ENCODE data around the gene CCNL2.
"Not testable (repeated sequence)": the region's sequence is repeated elsewhere in the genome, so short reads cannot be mapped to it uniquely, and the experiment has no call there.

CCNL2 gene

GRCh38 chr1:1385931-1386330, 13.2 kb downstream of the CCNL2 start:
- no peak for TF ChIP-seq CTCF (IDR thresholded peaks at IDR 0.05; ENCODE audit: control insufficient read depth, insufficient read depth, low read depth, low read length, missing control alignments)
- no peak overlapping the region for H3K4me3 ChIP-seq (ENCODE audit: control insufficient read depth, low read depth, low read length)
- no peak for DNase-seq (ENCODE audit: low read depth)

- not testable (repeated sequence) for H3K4me3 ChIP-seq (ENCODE audit: control insufficient read depth, low read depth, low read length); DNase-seq (ENCODE audit: low read depth)
These were observed 13.8 kb downstream of the CCNL2 start for GRCh38 chr1:1385339-1385738.

- no peak overlapping the region for H3K4me3 ChIP-seq (ENCODE audit: control insufficient read depth, low read depth, low read length)
- TF ChIP-seq CTCF (IDR thresholded peaks at IDR 0.05; ENCODE audit: control insufficient read depth, insufficient read depth, low read depth, low read length, missing control alignments) = no peak
- no peak for DNase-seq (ENCODE audit: low read depth)
These were observed 17.8 kb downstream of the CCNL2 start for GRCh38 chr1:1381294-1381693.

- no peak overlapping the region for H3K4me3 ChIP-seq (ENCODE audit: control insufficient read depth, low read depth, low read length)
- DNase-seq (ENCODE audit: low read depth) = no peak
- TF ChIP-seq CTCF (IDR thresholded peaks at IDR 0.05; ENCODE audit: control insufficient read depth, insufficient read depth, low read depth, low read length, missing control alignments) = no peak
These were observed 18.3 kb downstream of the CCNL2 start for GRCh38 chr1:1380860-1381259.

- TF ChIP-seq CTCF (IDR thresholded peaks at IDR 0.05; ENCODE audit: control insufficient read depth, insufficient read depth, low read depth, low read length, missing control alignments) = no peak
- DNase-seq (ENCODE audit: low read depth) = no peak
- no peak overlapping the region for H3K4me3 ChIP-seq (ENCODE audit: control insufficient read depth, low read depth, low read length)
These were observed 21.5 kb downstream of the CCNL2 start for GRCh38 chr1:1377540-1378205.

- DNase-seq (ENCODE audit: low read depth) = no peak
- no peak overlapping the region for H3K4me3 ChIP-seq (ENCODE audit: control insufficient read depth, low read depth, low read length)
- no peak for TF ChIP-seq CTCF (IDR thresholded peaks at IDR 0.05; ENCODE audit: control insufficient read depth, insufficient read depth, low read depth, low read length, missing control alignments)
These were observed 22.4 kb downstream of the CCNL2 start for GRCh38 chr1:1376551-1377226.

- peak; percentile 26 for TF ChIP-seq CTCF (IDR thresholded peaks at IDR 0.05; ENCODE audit: control insufficient read depth, insufficient read depth, low read depth, low read length, missing control alignments)
- H3K4me3 ChIP-seq (ENCODE audit: control insufficient read depth, low read depth, low read length) = peak within 1 kb of the TSS; percentile 61
- peak; percentile 99 for DNase-seq (ENCODE audit: low read depth)
These were observed 24.0 kb downstream of the CCNL2 start, which contains the start of gene AURKAIP1 for GRCh38 chr1:1374929-1375662. AURKAIP1 (minus strand) TSS chr1:1375207; CDS start chr1:1374756, 451 bp downstream.

Measured in AG09309 (cell line).